BJ (cell line): Measurements from ENCODE around the gene RP2. TPM values are rescaled to one million over a fixed set of nuclear protein-coding genes. Genes with fewer than 3 reads are reported as not detected.
A peak's percentile ranks its signal among the peaks of the same experiment; 100 is the strongest.

Source experiments
- CTCF ChIA-PET: fragments of 350-600 bp; formaldehyde crosslinking; extraction: SDS; loops from one replicate; lab custom pipeline; 2021; ENCODE audit warnings: antibody characterized with exemption, inconsistent platforms; lab: Yijun Ruan, JAX
- POLR2A ChIA-PET: fragments of 300-600 bp; sonication (Branson Sonifier 250); formaldehyde crosslinking; extraction: SDS; loops from one replicate; lab custom pipeline; 2021; ENCODE audit warnings: antibody characterized with exemption; lab: Charles Lee
- DNase-seq: peaks from one replicate; pipeline ENCODE4 v3.0.0-alpha.2; 2011; ENCODE audit warnings: low read depth
- H3K27me3 ChIP-seq: 2 replicates; pipeline ENCODE4 v1.6.0; 2011; ENCODE audit warnings: low read length; ENCODE audit not compliant: control insufficient read depth, insufficient read depth
- H3K36me3 ChIP-seq: 2 replicates; pipeline ENCODE4 v1.5.1; 2011; ENCODE audit warnings: low read length; ENCODE audit not compliant: control insufficient read depth, insufficient read depth
- H3K4me3 ChIP-seq: 2 replicates; pipeline ENCODE4 v1.5.1; 2011; ENCODE audit warnings: low read depth, mild to moderate bottlenecking, control low read depth, low read length
- CTCF ChIP-seq: IDR thresholded peaks from 2 replicates; pipeline ENCODE4 v1.5.1; 2011; ENCODE audit warnings: low read depth, mild to moderate bottlenecking, control low read depth, inconsistent platforms, low read length, moderate library complexity; ENCODE audit not compliant: insufficient read depth
- polyA plus RNA-seq: library from polyadenylated mRNA; depleted of rRNA; stranded (reverse); fragments of >200 nt; gene quantifications from 2 replicates; pipeline ENCODE4 v1.2.3, GENCODE V29; 2011

Gene RP2
- polyA plus RNA-seq, 1 experiment = 7.4 TPM

- Histone ChIP-seq H3K4me3 (no peak overlapping the region), H3K27me3 (no peaks in the 10 kb centered on the region), H3K36me3 (no peaks in the 10 kb centered on the region)
- no peak for DNase-seq
- POLR2A ChIA-PET = no interaction called here
- no peak for TF ChIP-seq CTCF
- CTCF ChIA-PET = interaction anchor here (0.6 to 3.9 kb wide), 2 partner anchors 35 to 294 kb away, joined by 3 to 16 read pairs; partner anchors contain the start of gene SLC9A7
Measured at GRCh38 chrX:46793386-46794143, 43.3 kb upstream of the RP2 start.

GRCh38 chrX:46796574-46797191 is 40.2 kb upstream of the RP2 start:
- peak; percentile 72 for TF ChIP-seq CTCF
- ChIA-PET CTCF (interaction anchor here (0.6 to 4.6 kb wide), 13 partner anchors 23 to 415 kb away, joined by 3 to 54 read pairs (median 4); partner anchors contain the start of genes RP2 and SLC9A7), POLR2A (no interaction called here)
- Histone ChIP-seq H3K4me3 (no peak overlapping the region), H3K27me3 (no peaks in the 10 kb centered on the region), H3K36me3 (no peaks in the 10 kb centered on the region)
- no peak for DNase-seq

GRCh38 chrX:46803140-46803539 is 33.7 kb upstream of the RP2 start:
- TF ChIP-seq CTCF = peak; percentile 24; the same call in 1 of the 2 replicates
- ChIA-PET POLR2A (no interaction called here), CTCF (no interaction called here)
- no peaks in the 10 kb centered on the region for H3K27me3 ChIP-seq
- H3K4me3 ChIP-seq = no peak overlapping the region
- DNase-seq = no peak
- H3K36me3 ChIP-seq = no peaks in the 10 kb centered on the region

GRCh38 chrX:46805270-46805669 is 31.6 kb upstream of the RP2 start:
- no peak overlapping the region for H3K4me3 ChIP-seq
- no peaks in the 10 kb centered on the region for H3K36me3 ChIP-seq
- no peaks in the 10 kb centered on the region for H3K27me3 ChIP-seq
- TF ChIP-seq CTCF = no peak
- CTCF ChIA-PET = no interaction called here
- POLR2A ChIA-PET = no interaction called here
- DNase-seq = no peak

- no peak for TF ChIP-seq CTCF
- CTCF ChIA-PET = no interaction called here
- POLR2A ChIA-PET = no interaction called here
- Histone ChIP-seq H3K36me3 (no peaks in the 10 kb centered on the region), H3K4me3 (no peak overlapping the region), H3K27me3 (no peaks in the 10 kb centered on the region)
- DNase-seq = no peak
Measured at GRCh38 chrX:46811121-46811520, 25.7 kb upstream of the RP2 start.
